Right cardiac atrium (tissue), 5 donors: Measurements from ENCODE around the gene SLC6A11. TPM values are rescaled to one million over a fixed set of nuclear protein-coding genes. Genes with fewer than 3 reads are reported as not detected.
A peak's percentile ranks its signal among the peaks of the same experiment; 100 is the strongest.

Experiments used
- ATAC-seq, 2 donors: fragments of 200-7000 bp; cut with Tn5 transposase; one replicate each; pipeline versions ENCODE4 v1.8.0 to v1.9.1; 2020; ENCODE audit warnings: moderate library complexity in 2 of 2, mild to moderate bottlenecking in 1 of 2
- DNase-seq, 3 donors: peaks; one replicate each; pipeline ENCODE4 v3.0.0-alpha.2; 2020
- H3K27ac ChIP-seq: one replicate; pipeline ENCODE4 v1.5.1; 2013; ENCODE audit warnings: mild to moderate bottlenecking, low read length, control low read depth, moderate library complexity
- H3K27me3 ChIP-seq: one replicate; pipeline ENCODE4 v1.6.1; 2013; ENCODE audit not compliant: control insufficient read depth, insufficient read depth
- H3K4me1 ChIP-seq: one replicate; pipeline ENCODE4 v1.6.1; 2013; ENCODE audit warnings: low read length; ENCODE audit not compliant: control insufficient read depth, insufficient read depth
- H3K4me3 ChIP-seq: one replicate; pipeline ENCODE4 v1.5.1; 2013; ENCODE audit warnings: low read length, control low read depth
- H3K9me3 ChIP-seq: one replicate; pipeline ENCODE4 v1.6.1; 2013; ENCODE audit warnings: low read length; ENCODE audit not compliant: control insufficient read depth
- WGBS: extraction: QIAGEN DNeasy Blood & Tissue Kit; methylation state at CpG from one replicate; pipeline ENCODE4 v1.1.7; 2013; 5-methylcytosine and 5-hydroxymethylcytosine counted together
- intact Hi-C, 4 donors: fragments of 100-400 bp; cut with DNase I; formaldehyde crosslinking; loops; one replicate each; pipeline versions ENCODE4 v1.11.0 to v1.14.0; 2022 to 2023
- polyA plus RNA-seq: library from polyadenylated mRNA; stranded (reverse); fragments of 200-250 nt; gene quantifications from one replicate; pipeline ENCODE4 v1.2.3, GENCODE V29; 2013
- total RNA-seq, 4 donors: library from RNA; stranded (reverse); fragmentation: NEBNext Ultra II Directional; extraction: Animal tissue kit (Norgen Biotek cat#: 25700); gene quantifications; one replicate each; pipeline ENCODE4 v1.2.1, GENCODE V29; 2021
- donor health status: healthy with polysubstance abuse.
- donor health status: DM: no; HTN: yes; CAD: no.
- donor health status: DM: no; HTN: no; CAD: no.
- donor health status: DM: no; HTN: yes; CAD: no; lungs with severe emphysema.
- donor health status: DM: yes; HTN: yes; CAD: no.

Gene SLC6A11
- total and polyA plus RNA-seq, 5 donors, result 0.02 TPM; not detected in 4

GRCh38 chr3:10867384-10867783 is 51.4 kb downstream of the SLC6A11 start:
- Histone ChIP-seq H3K4me3 (no peak overlapping the region), H3K27me3 (no peaks in the 10 kb centered on the region), H3K27ac (no peak overlapping the region), H3K4me1 (no peaks in the 10 kb centered on the region), H3K9me3 (no peaks in the 10 kb centered on the region)
- DNase-seq, result no peak
- intact Hi-C loops, result no loop called here
- ATAC-seq, result no peak
- WGBS, result 42% methylated on average over 5 of the region's 5 CpGs

- intact Hi-C loops, result no loop called here
- ATAC-seq (no peak), DNase-seq (peak in 1 of 3 donors; percentile 13)
- no peaks in the 10 kb centered on the region for H3K27me3 ChIP-seq
- H3K9me3 ChIP-seq, result no peaks in the 10 kb centered on the region
- no peaks in the 10 kb centered on the region for H3K4me1 ChIP-seq
- 62% methylated on average over 7 of the region's 7 CpGs for WGBS
- H3K4me3 ChIP-seq, result no peak overlapping the region
- H3K27ac ChIP-seq, result no peak overlapping the region
These were observed 53.4 kb downstream of the SLC6A11 start for GRCh38 chr3:10869460-10869859.

GRCh38 chr3:10870296-10870695 is 54.3 kb downstream of the SLC6A11 start:
- no peaks in the 10 kb centered on the region for H3K9me3 ChIP-seq
- no peak overlapping the region for H3K27ac ChIP-seq
- no peaks in the 10 kb centered on the region for H3K4me1 ChIP-seq
- H3K27me3 ChIP-seq, result no peaks in the 10 kb centered on the region
- H3K4me3 ChIP-seq, result no peak overlapping the region
- ATAC-seq (no peak), DNase-seq (no peak)
- intact Hi-C loops, result no loop called here
- WGBS, result 89% methylated on average over 1 of the region's 1 CpG

GRCh38 chr3:10873415-10873814 is 57.4 kb downstream of the SLC6A11 start:
- 83% methylated on average over 5 of the region's 5 CpGs for WGBS
- intact Hi-C loops, result no loop called here

GRCh38 chr3:10875914-10876313 is 59.9 kb downstream of the SLC6A11 start:
- no peaks in the 10 kb centered on the region for H3K4me1 ChIP-seq
- H3K9me3 ChIP-seq, result no peaks in the 10 kb centered on the region
- no peak for ATAC-seq
- no peaks in the 10 kb centered on the region for H3K27me3 ChIP-seq
- DNase-seq, result no peak
- WGBS, result 42% methylated on average over 3 of the region's 3 CpGs
- H3K27ac ChIP-seq, result no peak overlapping the region
- H3K4me3 ChIP-seq, result no peak overlapping the region
- intact Hi-C loops, result no loop called here

More at GRCh38 chr3:10873415-10873814, 57.4 kb downstream of the SLC6A11 start:
- H3K27ac ChIP-seq, result no peak overlapping the region
- no peak overlapping the region for H3K4me3 ChIP-seq
- DNase-seq (no peak), ATAC-seq (no peak)
- H3K9me3 ChIP-seq, result no peaks in the 10 kb centered on the region
- H3K4me1 ChIP-seq, result no peaks in the 10 kb centered on the region
- no peaks in the 10 kb centered on the region for H3K27me3 ChIP-seq

- H3K27me3 ChIP-seq, result peaks cover 2% of the 10 kb centered on the region
- no peaks in the 10 kb centered on the region for H3K4me1 ChIP-seq
- WGBS, result 52% methylated on average over 4 of the region's 4 CpGs
- H3K27ac ChIP-seq, result no peak overlapping the region
- H3K9me3 ChIP-seq, result no peaks in the 10 kb centered on the region
- ATAC-seq (no peak), DNase-seq (no peak)
- intact Hi-C loops, result no loop called here
- H3K4me3 ChIP-seq, result no peak overlapping the region
These were observed 60.6 kb downstream of the SLC6A11 start for GRCh38 chr3:10876661-10877060.

GRCh38 chr3:10882851-10883250 is 66.8 kb downstream of the SLC6A11 start:
- H3K27me3 ChIP-seq, result peaks cover 2% of the 10 kb centered on the region
- DNase-seq (no peak), ATAC-seq (no peak)
- 74% methylated on average over 14 of the region's 14 CpGs for WGBS
- no peak overlapping the region for H3K4me3 ChIP-seq
- no peaks in the 10 kb centered on the region for H3K4me1 ChIP-seq
- intact Hi-C loops, result loop anchor here in 1 of 4 donors (2.0 kb wide), 1 partner anchor 124 kb away; no protein-coding TSS in a partner anchor
- no peak overlapping the region for H3K27ac ChIP-seq
- no peaks in the 10 kb centered on the region for H3K9me3 ChIP-seq

- Histone ChIP-seq H3K9me3 (no peaks in the 10 kb centered on the region), H3K27ac (no peak overlapping the region), H3K27me3 (peaks cover 2% of the 10 kb centered on the region), H3K4me3 (no peak overlapping the region), H3K4me1 (no peaks in the 10 kb centered on the region)
- intact Hi-C loops, result loop anchor here in 1 of 4 donors (2.0 kb wide), 1 partner anchor 125 kb away; no protein-coding TSS in a partner anchor
- no peak for ATAC-seq
- 59% methylated on average over 7 of the region's 7 CpGs for WGBS
- no peak for DNase-seq
These were observed 67.6 kb downstream of the SLC6A11 start for GRCh38 chr3:10883478-10884234.

GRCh38 chr3:10887015-10887414 is 71.0 kb downstream of the SLC6A11 start:
- H3K9me3 ChIP-seq, result peaks cover 2% of the 10 kb centered on the region
- H3K4me1 ChIP-seq, result no peaks in the 10 kb centered on the region
- H3K27me3 ChIP-seq, result no peaks in the 10 kb centered on the region
- ATAC-seq (no peak), DNase-seq (no peak)
- no peak overlapping the region for H3K27ac ChIP-seq
- 84% methylated on average over 1 of the region's 1 CpG for WGBS
- H3K4me3 ChIP-seq, result no peak overlapping the region
- intact Hi-C loops, result no loop called here

GRCh38 chr3:10888518-10889090 is 72.6 kb downstream of the SLC6A11 start:
- no peaks in the 10 kb centered on the region for H3K27me3 ChIP-seq
- 62% methylated on average over 3 of the region's 3 CpGs for WGBS
- DNase-seq (no peak), ATAC-seq (peak in 1 of 2 donors; percentile 41)
- H3K4me3 ChIP-seq, result no peak overlapping the region
- peaks cover 4% of the 10 kb centered on the region for H3K9me3 ChIP-seq
- no peak overlapping the region for H3K27ac ChIP-seq
- intact Hi-C loops, result no loop called here
- H3K4me1 ChIP-seq, result no peaks in the 10 kb centered on the region

GRCh38 chr3:10889206-10889960 is 73.4 kb downstream of the SLC6A11 start:
- H3K27ac ChIP-seq, result no peak overlapping the region
- peaks cover 4% of the 10 kb centered on the region for H3K9me3 ChIP-seq
- no peak overlapping the region for H3K4me3 ChIP-seq
- no peaks in the 10 kb centered on the region for H3K27me3 ChIP-seq
- 78% methylated on average over 2 of the region's 2 CpGs for WGBS
- no peaks in the 10 kb centered on the region for H3K4me1 ChIP-seq
- DNase-seq (no peak), ATAC-seq (no peak)
- intact Hi-C loops, result no loop called here
